SHP77 (cell line): ENCODE measurements around the gene ATP2A1.
"Not testable (repeated sequence)": the region's sequence is repeated elsewhere in the genome, so short reads cannot be mapped to it uniquely, and the experiment has no call there.

Experiments used
- DNase-seq, 2 experiments: peaks; one replicate each; lab custom pipeline; 2025; lab: John Stamatoyannopoulos, UW

The ATP2A1 gene

DNA sequence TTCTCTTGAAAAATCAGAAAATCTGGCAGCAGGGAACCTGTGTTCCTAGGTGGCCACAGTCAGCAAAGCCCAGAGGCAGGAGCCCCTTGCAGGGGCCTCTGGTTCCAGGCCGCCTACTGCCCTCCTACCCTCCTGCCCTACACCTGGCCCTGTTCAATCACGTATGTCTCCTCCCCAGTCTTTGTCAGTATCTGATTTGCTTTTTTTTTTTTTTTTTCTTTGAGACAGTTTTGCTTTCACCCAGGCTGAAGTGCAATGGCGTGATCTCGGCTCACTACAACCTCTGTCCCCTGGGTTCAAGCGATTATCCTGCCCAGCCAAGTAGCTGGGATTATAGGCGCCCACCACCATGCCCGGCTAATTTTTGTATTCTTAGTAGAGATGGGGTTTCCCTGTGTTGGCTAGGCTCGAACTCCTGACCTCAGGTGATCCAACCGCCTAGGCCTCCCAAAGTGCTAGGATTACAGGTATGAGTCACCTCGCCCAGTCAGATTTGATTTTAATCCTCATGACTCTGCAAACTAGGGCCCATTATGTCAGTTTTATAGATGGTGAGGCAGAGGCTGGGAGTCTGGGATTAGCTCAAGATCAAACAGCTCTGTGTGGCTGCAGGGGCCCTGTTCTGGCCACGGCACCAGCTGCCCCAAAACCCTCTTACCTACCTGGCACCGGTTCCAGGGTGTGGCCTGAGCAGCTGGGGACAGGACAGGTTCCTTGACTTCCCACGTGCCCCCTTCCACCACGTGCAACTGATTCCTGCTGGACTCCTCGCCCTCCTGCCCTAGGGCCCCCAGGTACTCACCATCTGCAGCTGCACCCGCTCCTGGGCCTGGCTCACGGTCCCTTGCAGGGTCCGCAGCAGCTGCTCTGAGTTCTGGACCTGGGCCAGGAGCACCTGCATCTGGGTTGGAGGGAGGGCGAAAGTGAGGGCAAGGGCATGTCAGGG, 32.1 kb downstream of the ATP2A1 start:
- DNase-seq = peak; percentile 78 to 83

DNA sequence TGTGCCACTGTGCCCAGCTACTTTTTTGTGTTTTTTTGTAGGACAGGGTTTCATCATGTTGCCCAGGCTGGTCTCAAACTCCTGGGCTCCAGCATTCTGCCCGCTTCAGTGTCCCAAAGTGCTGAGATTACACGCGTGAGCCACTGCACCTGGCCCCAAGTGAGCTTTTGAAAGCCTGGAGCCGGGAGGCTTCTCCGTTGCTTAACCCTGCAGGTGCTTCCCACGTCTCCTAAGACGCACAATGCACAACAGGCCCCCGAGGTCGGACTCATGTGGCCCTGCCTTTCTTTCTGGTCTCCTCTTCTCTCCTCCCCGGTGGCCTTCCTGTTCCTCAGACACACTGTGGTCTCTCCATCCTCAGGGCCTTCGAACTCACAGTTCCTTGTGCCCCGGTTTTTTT, 34.3 kb downstream of the ATP2A1 start:
- no peak for DNase-seq

DNA sequence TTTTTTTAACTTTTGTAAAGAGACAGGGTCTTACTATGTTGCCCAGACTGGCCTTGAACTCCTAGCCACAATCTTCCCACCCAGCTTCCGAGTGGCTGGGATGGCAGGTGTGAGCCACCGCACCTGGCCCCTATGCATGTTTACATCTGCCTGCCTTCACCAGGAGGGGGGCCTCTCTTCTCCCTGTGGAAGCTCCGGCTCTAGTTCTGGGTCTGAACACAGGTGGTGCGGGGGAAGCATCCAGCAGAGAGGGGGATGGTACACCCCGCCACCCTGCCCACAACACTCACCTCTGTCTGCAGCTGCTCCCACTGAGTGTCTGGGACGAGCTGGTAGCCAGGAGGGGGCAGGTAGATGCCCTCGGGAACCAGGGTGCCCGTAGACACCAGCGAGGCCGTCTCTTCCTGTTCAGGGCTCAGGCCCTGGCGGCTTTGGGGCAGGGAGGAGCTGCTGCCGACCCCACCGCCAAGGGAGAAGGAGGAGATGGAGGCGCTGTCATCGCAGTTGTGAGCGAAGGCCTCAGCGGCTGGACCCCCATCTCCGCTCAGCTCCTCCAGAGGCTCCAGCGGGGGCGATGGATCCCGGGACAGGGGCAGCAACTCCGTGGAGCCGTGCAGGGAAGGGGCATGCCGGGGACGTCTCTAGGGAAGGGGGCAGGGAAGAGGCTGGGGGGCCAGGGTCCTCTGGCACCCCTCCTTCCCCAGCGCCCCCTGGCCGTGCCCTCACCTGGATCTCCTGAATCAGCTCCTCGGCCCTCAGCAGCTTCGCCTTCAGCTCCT, 35.8 kb downstream of the ATP2A1 start:
- DNase-seq = peak in 1 of 2 experiments; percentile 43

DNA sequence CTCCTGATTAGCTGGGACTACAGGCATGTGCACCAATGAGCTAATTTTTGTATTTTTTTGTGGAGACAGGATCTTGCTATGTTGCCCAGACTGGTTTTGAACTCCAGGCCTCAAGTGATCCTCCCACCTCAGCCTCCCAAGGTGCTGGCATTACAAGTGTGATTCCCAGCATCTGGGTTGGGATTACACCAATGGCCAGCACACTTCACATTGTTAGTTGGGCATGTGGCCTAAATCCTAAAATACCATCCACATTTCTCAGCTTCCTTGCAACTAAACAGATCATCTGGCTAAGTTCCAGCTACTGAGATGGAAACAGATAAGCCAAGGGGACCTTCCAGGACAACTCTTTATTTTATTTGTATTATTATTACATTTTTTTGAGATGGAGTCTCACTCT, 36.9 kb downstream of the ATP2A1 start:
- DNase-seq = no peak

DNA sequence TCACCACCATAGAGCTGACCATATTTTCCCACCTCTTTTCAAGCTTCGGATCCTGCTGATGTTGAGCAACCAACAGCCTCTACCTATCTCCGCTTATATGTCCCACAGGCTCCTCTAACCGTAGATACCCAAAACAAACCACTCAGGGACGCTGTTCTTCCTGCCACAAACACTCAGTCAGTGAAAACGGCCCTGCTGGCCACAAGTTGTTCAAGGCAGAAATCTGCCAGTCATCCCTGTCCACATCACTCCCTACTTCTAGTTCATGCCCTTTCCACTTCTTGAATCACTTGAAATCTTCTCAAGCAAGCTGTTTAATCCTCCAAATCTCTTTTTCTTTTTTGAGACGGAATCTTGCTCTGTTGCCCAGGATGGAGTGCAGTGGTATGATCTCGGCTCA, 38.8 kb downstream of the ATP2A1 start:
- no peak for DNase-seq

DNA sequence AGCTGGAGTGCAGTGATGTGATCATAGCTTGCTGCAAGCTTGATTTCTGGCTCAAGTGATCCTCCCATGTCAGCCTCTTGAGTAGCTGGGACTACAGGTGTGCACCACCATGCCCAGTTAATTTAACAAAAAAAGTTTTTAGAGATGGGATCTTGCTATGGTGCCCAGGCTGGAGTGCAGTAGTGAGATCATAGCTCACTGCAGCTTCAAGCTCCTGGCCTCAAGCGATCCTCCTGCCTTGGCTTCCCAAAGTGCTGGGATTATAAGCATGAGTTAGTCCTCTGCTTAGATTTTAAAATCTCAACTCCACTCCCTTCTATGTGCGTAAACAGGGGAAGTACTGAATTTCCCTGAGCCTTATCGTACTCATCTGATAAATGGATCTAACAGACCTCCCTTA, 40.4 kb downstream of the ATP2A1 start:
- DNase-seq = no peak

DNA sequence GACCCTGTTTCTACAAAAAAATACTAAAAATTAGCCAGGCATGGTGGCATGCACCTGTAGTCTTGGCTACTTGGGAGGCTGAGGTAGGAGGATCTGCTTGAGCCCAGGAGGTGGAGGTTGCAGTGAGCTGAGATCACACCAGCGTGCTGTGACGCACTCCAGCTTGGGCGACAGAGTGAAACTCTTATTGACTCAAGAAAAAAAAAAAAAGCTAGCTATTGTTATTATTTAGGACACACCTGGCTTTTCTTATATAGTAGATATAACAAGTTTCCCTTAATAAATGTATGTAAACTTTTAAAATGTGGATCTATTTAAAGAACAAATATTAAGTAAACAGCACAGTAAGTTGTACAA, 44.9 kb downstream of the ATP2A1 start:
- DNase-seq = no peak

DNA sequence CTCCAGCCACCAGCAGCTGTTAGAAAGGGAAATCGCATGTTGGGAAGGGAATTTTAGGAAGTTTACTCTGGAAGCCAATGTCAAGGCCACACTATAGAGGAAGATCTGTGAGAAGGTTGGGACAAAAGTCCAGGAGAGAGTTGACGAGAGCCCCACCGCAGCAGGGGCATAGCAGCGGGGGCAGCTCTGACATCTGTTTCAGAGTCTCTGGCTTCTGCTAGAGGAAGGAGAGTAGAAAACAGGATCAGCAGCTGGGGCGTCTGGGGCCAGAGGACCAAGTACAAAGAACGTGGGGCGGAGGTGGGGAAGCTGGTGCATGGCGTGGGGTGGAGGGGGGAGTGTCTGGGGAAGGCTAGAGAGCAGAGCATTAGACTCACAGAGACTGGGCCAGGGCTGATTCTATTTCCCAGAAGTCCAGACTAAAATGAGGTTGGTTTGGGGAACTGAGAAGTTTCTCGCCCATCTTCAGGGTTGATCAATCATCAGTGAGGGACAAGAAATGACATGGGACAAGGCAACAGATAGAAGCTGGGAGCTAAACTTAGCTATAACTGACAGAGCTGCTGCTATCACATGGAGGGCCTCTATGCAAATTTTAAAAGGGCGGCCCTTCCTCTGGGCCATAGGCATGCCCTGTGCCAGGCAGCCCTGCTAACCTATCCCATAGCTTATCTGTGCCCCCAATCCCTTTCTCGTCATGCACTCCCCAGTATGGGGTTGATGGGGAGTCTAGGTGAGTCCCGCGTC, 45.5 kb downstream of the ATP2A1 start:
- DNase-seq = no peak

DNA sequence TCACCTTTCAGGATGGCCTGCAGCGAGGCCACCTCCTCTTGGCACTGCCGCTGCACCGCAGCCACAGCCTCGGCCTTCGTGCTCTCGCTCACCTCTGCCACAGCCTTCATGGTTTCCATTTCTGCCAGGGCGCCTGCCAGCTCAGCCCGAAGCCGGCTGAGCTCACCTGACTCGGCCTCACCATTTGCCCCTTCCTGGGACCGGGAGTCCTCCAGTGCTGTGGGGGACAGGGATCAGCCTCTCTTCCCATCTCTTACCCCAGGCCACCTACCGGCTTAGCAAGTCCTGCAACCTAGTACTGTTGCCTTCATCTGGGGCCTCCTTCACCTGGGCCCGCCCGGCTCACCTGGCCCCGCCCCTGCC, 46.1 kb downstream of the ATP2A1 start:
- DNase-seq = no peak

DNA sequence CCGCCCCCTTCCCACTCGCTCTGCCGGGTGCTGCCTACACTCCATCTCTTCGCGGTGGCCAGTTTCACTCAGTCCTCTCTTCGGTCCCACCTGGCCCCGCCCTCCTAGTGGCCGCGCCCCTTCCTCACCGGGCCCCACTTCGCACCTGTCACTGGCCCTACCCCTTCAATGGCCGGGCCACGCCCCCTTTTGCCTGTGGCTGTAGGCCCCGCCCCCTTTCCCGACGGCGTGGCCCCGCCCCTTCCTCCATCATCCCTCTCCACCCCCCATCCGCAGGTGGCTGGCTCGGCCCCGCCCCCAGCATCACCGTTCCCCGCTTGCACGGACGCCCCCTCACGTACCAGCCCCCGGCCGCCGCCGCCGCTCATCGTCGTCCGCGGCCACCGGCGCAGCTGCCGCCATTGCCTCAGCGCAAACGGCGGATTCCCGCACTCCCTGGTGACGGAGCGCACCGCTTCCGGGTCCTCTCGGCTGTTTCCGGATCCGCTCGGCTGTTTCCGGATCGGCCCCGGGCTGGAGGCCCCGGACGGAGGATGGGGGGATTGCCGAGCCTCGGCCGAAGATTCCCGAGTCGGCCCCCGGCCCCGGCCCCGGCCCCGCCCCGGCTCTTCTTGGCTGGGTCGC, 46.6 kb downstream of the ATP2A1 start, which contains the start of gene RABEP2:
Gene RABEP2, minus strand, starts transcription at position 477 of the 624 bp plus-strand sequence. Its CDS starts 75 bp downstream, at position 402.
- DNase-seq = peak; percentile 89 to 90

DNA sequence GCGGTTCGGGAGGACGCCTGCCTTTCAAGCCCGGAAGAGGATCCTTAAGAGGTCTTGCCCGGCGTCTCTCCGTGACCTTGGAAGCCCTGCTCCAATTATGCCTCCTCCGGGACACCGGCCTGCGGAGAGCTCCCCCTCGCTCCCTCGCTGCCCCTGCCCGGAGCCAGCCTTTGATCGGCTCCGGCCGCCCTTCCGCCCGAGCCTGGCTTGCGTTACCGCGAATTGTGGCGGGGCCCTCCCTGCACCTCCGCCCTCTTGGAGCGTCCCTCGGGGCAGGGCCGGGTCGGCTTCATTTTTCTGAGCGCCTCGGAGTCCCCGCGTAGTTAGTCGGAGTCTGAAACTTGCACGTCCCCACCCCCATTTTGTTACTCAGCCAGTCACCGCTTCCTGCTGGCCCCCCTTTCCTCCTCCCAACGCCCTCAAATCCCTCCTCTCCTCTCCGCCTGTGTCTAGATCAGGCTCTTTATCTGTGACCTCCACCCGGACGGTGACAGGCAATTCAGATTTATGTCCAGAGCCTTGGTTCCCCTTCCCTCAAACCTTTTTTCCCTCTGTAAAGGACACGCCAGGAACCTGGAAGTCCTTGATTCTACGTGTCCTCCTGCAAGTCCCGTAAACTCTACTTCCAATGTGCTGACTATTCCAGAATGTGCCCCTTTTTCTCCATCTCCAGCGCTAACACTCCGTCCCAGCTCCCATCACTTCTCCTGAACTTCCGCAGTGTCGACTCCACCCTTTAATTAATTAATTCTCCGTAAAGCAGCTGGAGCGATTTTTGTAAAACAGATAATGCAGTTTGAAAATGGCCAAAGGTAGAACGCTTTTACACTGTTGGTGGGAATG, 47.3 kb downstream of the ATP2A1 start:
- peak; percentile 62 to 69 for DNase-seq

DNA sequence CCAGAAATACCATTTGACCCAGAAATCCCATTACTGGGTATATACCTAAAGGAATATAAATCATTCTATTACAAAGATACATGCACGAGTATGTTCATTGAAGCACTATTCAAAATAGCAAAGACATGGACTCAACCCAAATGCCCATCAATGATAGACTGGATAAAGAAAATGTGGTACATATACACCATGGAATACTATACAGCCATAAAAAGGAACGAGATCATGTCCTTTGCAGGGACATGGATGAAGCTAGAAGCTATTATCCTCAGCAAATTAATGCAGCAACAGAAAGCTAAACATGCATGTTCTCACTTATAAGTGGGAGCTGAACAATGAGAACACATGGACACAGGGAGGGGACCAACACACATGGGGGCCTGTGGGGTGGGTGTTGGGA, 48.0 kb downstream of the ATP2A1 start:
- DNase-seq = not testable (repeated sequence)

DNA sequence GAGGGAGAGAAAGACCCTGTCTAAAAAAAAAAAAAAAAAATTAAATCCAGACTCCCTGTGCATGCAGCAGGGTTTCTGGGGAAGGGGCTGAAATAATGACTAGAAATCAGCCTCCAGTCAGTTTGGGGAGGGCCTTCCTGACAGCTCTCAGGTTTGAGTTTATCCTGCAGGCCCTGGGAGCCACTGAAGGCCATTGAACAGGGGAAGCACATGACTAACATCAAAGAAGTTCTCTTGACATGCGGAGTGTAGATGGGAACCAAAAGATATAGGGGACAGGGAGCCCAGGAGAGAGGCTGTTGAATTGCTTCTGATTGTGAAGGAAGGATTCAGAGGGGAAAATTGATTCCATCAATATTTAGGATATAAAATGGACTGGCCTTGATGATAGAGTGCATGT, 49.5 kb downstream of the ATP2A1 start:
- no peak for DNase-seq

DNA sequence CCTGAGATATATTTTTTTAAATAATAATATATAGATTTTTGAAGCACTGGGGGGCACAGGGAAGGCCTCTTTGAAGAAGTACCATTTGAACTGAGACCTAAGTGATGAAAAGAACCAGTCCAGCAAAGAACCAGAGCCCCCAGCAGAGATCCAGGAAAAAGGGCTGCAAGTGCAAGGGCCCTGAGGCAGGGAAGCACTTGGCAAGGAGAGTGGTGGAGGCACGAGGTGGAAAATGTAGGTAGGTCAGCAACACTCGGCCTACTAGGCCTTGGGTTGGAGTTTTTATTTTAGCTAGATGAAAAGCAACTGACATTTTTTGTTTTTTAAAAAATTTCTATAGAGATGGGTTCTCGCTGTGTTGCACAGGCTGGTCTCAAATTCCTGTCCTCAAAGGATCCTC, 51.9 kb downstream of the ATP2A1 start:
- no peak for DNase-seq

DNA sequence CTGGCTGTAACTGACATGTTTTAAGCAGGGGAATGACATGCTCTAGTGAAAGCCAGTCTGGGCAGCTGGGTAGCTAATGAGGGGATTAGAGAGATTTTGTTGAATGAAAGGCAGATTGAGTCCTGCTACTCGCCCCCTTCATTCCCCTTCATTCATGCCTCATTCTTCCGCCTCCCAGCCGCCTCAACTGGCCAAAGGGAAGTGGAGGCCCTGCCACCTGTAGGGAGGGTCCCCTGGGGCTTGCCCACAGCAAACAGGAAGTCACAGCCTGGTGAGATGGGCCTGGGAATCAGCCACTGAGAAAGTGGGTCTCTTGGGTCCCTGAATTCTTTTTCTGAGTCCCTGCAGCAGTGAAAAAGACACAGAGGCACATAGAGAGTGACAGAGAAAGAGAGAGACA, 52.4 kb downstream of the ATP2A1 start:
- no peak for DNase-seq

DNA sequence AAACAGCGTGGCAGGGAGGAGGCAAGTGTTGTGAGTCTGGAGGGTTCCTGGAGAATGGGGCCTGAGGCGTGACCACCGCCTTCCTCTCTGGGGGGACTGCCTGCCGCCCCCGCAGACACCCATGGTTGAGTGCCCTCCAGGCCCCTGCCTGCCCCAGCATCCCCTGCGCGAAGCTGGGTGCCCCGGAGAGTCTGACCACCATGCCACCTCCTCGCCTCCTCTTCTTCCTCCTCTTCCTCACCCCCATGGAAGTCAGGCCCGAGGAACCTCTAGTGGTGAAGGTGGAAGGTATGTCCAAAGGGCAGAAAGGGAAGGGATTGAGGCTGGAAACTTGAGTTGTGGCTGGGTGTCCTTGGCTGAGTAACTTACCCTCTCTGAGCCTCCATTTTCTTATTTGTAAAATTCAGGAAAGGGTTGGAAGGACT, 53.5 kb downstream of the ATP2A1 start, which contains the start of gene CD19:
Gene CD19, plus strand, starts transcription at position 171 of the 425 bp plus-strand sequence. Its CDS starts 30 bp downstream, at position 201.
- DNase-seq = no peak

DNA sequence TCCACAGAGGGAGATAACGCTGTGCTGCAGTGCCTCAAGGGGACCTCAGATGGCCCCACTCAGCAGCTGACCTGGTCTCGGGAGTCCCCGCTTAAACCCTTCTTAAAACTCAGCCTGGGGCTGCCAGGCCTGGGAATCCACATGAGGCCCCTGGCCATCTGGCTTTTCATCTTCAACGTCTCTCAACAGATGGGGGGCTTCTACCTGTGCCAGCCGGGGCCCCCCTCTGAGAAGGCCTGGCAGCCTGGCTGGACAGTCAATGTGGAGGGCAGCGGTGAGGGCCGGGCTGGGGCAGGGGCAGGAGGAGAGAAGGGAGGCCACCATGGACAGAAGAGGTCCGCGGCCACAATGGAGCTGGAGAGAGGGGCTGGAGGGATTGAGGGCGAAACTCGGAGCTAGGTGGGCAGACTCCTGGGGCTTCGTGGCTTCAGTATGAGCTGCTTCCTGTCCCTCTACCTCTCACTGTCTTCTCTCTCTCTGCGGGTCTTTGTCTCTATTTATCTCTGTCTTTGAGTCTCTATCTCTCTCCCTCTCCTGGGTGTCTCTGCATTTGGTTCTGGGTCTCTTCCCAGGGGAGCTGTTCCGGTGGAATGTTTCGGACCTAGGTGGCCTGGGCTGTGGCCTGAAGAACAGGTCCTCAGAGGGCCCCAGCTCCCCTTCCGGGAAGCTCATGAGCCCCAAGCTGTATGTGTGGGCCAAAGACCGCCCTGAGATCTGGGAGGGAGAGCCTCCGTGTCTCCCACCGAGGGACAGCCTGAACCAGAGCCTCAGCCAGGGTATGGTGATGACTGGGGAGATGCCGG, 54.3 kb downstream of the ATP2A1 start:
- DNase-seq = no peak

DNA sequence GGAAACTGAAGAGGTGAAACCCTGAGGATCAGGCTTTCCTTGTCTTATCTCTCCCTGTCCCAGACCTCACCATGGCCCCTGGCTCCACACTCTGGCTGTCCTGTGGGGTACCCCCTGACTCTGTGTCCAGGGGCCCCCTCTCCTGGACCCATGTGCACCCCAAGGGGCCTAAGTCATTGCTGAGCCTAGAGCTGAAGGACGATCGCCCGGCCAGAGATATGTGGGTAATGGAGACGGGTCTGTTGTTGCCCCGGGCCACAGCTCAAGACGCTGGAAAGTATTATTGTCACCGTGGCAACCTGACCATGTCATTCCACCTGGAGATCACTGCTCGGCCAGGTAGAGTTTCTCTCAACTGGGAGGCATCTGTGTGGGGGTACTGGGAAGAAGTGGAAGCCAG, 54.9 kb downstream of the ATP2A1 start:
- DNase-seq = no peak

DNA sequence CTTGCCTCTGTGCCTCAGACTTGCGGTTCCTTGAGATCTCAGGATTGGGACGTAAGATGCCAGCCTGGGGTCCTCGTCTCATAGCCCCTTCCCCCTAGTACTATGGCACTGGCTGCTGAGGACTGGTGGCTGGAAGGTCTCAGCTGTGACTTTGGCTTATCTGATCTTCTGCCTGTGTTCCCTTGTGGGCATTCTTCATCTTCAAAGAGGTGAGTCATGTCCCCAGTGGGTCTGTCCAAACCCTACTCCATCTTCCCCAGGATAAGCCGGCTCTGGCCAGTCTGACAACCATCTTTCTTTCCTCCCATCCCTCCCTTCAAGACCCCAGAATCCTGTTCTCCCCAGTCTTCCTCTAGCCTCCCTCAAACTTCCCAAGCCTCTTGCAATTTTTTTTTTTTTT, 57.1 kb downstream of the ATP2A1 start:
- DNase-seq = no peak
